Amniotic epithelial cell (primary cell): ENCODE data around the gene ANP32B.
"Not testable (repeated sequence)": the region's sequence is repeated elsewhere in the genome, so short reads cannot be mapped to it uniquely, and the experiment has no call there.

Experiments used
- DNase-seq: peaks from one replicate; pipeline ENCODE4 v3.0.0-alpha.2; 2010; ENCODE audit warnings: low read depth

ANP32B gene

GRCh38 chr9:97963232-97963631 lies 19.9 kb upstream of the ANP32B start:
- DNase-seq, result no peak

- no peak for DNase-seq
Measured at GRCh38 chr9:97964901-97965300, 18.2 kb upstream of the ANP32B start.

- no peak for DNase-seq
Measured at GRCh38 chr9:97966493-97966892, 16.6 kb upstream of the ANP32B start.

GRCh38 chr9:97969014-97969413 lies 14.1 kb upstream of the ANP32B start:
- no peak for DNase-seq

- no peak for DNase-seq
Measured at GRCh38 chr9:97970165-97970564, 13.0 kb upstream of the ANP32B start.

- DNase-seq, result no peak
Measured at GRCh38 chr9:97972753-97973152, 10.4 kb upstream of the ANP32B start.

- DNase-seq, result no peak
Measured at GRCh38 chr9:97975376-97975775, 7.8 kb upstream of the ANP32B start.

- DNase-seq, result not testable (repeated sequence)
Measured at GRCh38 chr9:97976633-97977032, 6.5 kb upstream of the ANP32B start.

- no peak for DNase-seq
Measured at GRCh38 chr9:97978371-97979130, 4.6 kb upstream of the ANP32B start.

GRCh38 chr9:97979788-97980478 lies 3.2 kb upstream of the ANP32B start:
- no peak for DNase-seq

GRCh38 chr9:97980479-97980803 lies 2.7 kb upstream of the ANP32B start:
- no peak for DNase-seq

GRCh38 chr9:97980918-97981845 lies 2.0 kb upstream of the ANP32B start:
- DNase-seq, result no peak

GRCh38 chr9:97981846-97982682 lies 1.1 kb upstream of the ANP32B start:
- DNase-seq, result no peak

- DNase-seq, result peak; percentile 25
Measured at GRCh38 chr9:97983589-97984187, 547 bp downstream of the ANP32B start.

GRCh38 chr9:97984188-97985057 lies 1.3 kb downstream of the ANP32B start:
- peak; percentile 79 for DNase-seq

- DNase-seq, result peak; percentile 31
Measured at GRCh38 chr9:97985058-97985861, 2.1 kb downstream of the ANP32B start.

GRCh38 chr9:97987487-97987886 lies 4.3 kb downstream of the ANP32B start:
- no peak for DNase-seq

GRCh38 chr9:97990259-97990658 lies 7.1 kb downstream of the ANP32B start:
- peak; percentile 76 for DNase-seq

- DNase-seq, result no peak
Measured at GRCh38 chr9:97991818-97992217, 8.7 kb downstream of the ANP32B start.
